K562 (cell line): ENCODE results near the gene ACBD6. TPM values are rescaled to one million over a fixed set of nuclear protein-coding genes. Genes with fewer than 3 reads are reported as not detected.

Experiments
- ATAC-seq: fragments of 200-7000 bp; cut with Tn5 transposase; 3 replicates; pipeline ENCODE4 v1.9.1; 2020; ENCODE audit warnings: moderate library complexity
- BruUV-seq: library from RNA; stranded (reverse); fragments of 400-500 nt; replicated peaks from 2 replicates; lab custom pipeline; 2021; lab: Mats Ljungman, UMichigan
- CTCF ChIA-PET: fragments of 300-600 bp; formaldehyde crosslinking; extraction: SDS; loops from one replicate; lab custom pipeline; 2021; ENCODE audit warnings: low intra/inter-chr PET ratio; lab: Yijun Ruan, JAX
- POLR2A ChIA-PET: fragments of 300-600, 350-650 bp; sonication (Branson Sonifier 250); formaldehyde crosslinking; extraction: SDS; loops from one replicate; lab custom pipeline; 2021; ENCODE audit warnings: antibody characterized with exemption, inconsistent platforms; lab: Yijun Ruan, JAX
- DNase-seq, 4 experiments: peaks; one replicate each; pipeline versions ENCODE4 v3.0.0 to v3.0.0-alpha.2; 2011 to 2018; ENCODE audit warnings: low spot score in 3 of 4, mixed read lengths in 3 of 4; ENCODE audit errors: extremely low read depth in 1 of 4
- FAIRE-seq: peaks from 2 replicates; lab custom pipeline; 2011; peaks lifted over from hg19 to GRCh38; lab: Jason Lieb, UNC
- H2AFZ ChIP-seq: 2 replicates; pipeline ENCODE4 v1.6.0; 2011; ENCODE audit warnings: low read depth, low read length, control low read depth, inconsistent platforms
- H3K27ac ChIP-seq: fragments of 200-600 bp; 3 replicates; pipeline ENCODE4 v1.8.0; 2011; ENCODE audit warnings: low read depth, mild to moderate bottlenecking, control low read depth, inconsistent platforms, low read length, moderate library complexity, mixed read lengths; ENCODE audit errors: extremely low read depth
- H3K27me3 ChIP-seq, 2 experiments: fragments of 300-600 bp in 1 of 2; 2 replicates in 1 of 2; 3 replicates in 1 of 2; pipeline versions ENCODE4 v1.6.0 to v1.8.0; 2011; ENCODE audit warnings: inconsistent platforms in 2 of 2, low read length in 2 of 2, mild to moderate bottlenecking in 1 of 2, mixed read lengths in 1 of 2, moderate library complexity in 1 of 2; ENCODE audit not compliant: control insufficient read depth in 2 of 2, insufficient read depth in 2 of 2
- H3K36me3 ChIP-seq: fragments of 300-600 bp; 3 replicates; pipeline ENCODE4 v1.8.0; 2011; ENCODE audit warnings: mild to moderate bottlenecking, low read length, inconsistent platforms; ENCODE audit not compliant: control insufficient read depth, insufficient read depth
- H3K4me1 ChIP-seq, 2 experiments: fragments of 200-600 bp in 1 of 2; replicated peaks in 1 of 2; 2 replicates in 1 of 2; 3 replicates in 1 of 2; pipeline versions ENCODE4 v1.5.1 to v1.8.0; 2011; ENCODE audit warnings: inconsistent platforms in 2 of 2, low read length in 2 of 2, mild to moderate bottlenecking in 1 of 2, mixed read lengths in 1 of 2, moderate library complexity in 1 of 2; ENCODE audit not compliant: control insufficient read depth in 2 of 2, insufficient read depth in 2 of 2
- H3K4me2 ChIP-seq: 2 replicates; pipeline ENCODE4 v1.6.1; 2011; ENCODE audit warnings: low read length, control low read depth, inconsistent platforms, mixed read lengths; ENCODE audit not compliant: insufficient read depth
- H3K4me3 ChIP-seq: fragments of 200-600 bp; sonication (generic), shearing (Covaris generic); 2 replicates; pipeline ENCODE4 v1.5.1; 2016; ENCODE audit warnings: control low read depth, inconsistent platforms
- H3K79me2 ChIP-seq: fragments of 200-600 bp; 3 replicates; pipeline ENCODE4 v1.8.0; 2011; ENCODE audit warnings: low read length, inconsistent platforms; ENCODE audit not compliant: control insufficient read depth, insufficient read depth
- H3K9ac ChIP-seq, 2 experiments: 2 replicates each; pipeline versions ENCODE4 v1.6.0 to v1.6.1; 2011; ENCODE audit warnings: low read depth in 2 of 2, low read length in 2 of 2, control low read depth in 1 of 2, inconsistent platforms in 1 of 2, mild to moderate bottlenecking in 1 of 2, mixed read lengths in 1 of 2; ENCODE audit not compliant: insufficient read depth in 1 of 2
- H3K9me1 ChIP-seq: one replicate; pipeline ENCODE4 v1.6.0; 2011; ENCODE audit warnings: inconsistent platforms, mild to moderate bottlenecking, low read length, moderate library complexity; ENCODE audit not compliant: control insufficient read depth, insufficient read depth
- H3K9me3 ChIP-seq: replicated peaks from 2 replicates; pipeline ENCODE4 v1.5.1; 2011; ENCODE audit warnings: low read depth, low read length, inconsistent platforms; ENCODE audit not compliant: control insufficient read depth, insufficient read depth
- H4K20me1 ChIP-seq: replicated peaks from 2 replicates; pipeline ENCODE4 v1.6.1; 2011; ENCODE audit warnings: low read length, inconsistent platforms, mixed read lengths; ENCODE audit not compliant: control insufficient read depth, insufficient read depth
- CHD2 ChIP-seq: IDR thresholded peaks from 2 replicates; pipeline ENCODE4 v1.6.1; 2011; ENCODE audit warnings: low read depth, low read length
- ETV6 ChIP-seq, 3 experiments: fragments of 150-350 bp in 1 of 3; sonication (generic) in 1 of 3; formaldehyde crosslinking in 1 of 3; IDR thresholded peaks; 2 replicates each; pipeline versions ENCODE4 v1.6.1 to v1.8.0; 2014 to 2022; ENCODE audit warnings: borderline replicate concordance in 2 of 3, low read depth in 2 of 3, antibody characterized with exemption in 1 of 3, low read length in 1 of 3, mild to moderate bottlenecking in 1 of 3, missing genetic modification reagents in 1 of 3
- FOXK2 ChIP-seq, 2 experiments: fragments of 450-650 bp; IDR thresholded peaks in 1 of 2; conservative IDR thresholded peaks in 1 of 2; 2 replicates each; pipeline ENCODE4 v1.6.1; 2016; ENCODE audit warnings: low read depth in 2 of 2, mild to moderate bottlenecking in 1 of 2
- NR1H2 ChIP-seq: sonication (generic); formaldehyde crosslinking; IDR thresholded peaks from 2 replicates; pipeline ENCODE4 v1.4.0; 2020; ENCODE audit warnings: mild to moderate bottlenecking, missing genetic modification reagents
- POLR3A ChIP-seq: IDR thresholded peaks from 2 replicates; pipeline ENCODE4 v1.6.1; 2011; ENCODE audit warnings: borderline replicate concordance, mild to moderate bottlenecking, moderate library complexity; ENCODE audit not compliant: insufficient read length, insufficient read depth; ENCODE audit errors: extremely low read depth
- PTBP1 ChIP-seq: fragments of 200-400 bp; formaldehyde crosslinking; IDR thresholded peaks from 2 replicates; pipeline ENCODE4 v1.6.1; 2017; ENCODE audit warnings: low read depth, low read length
- TAF7 ChIP-seq: fragments of 450-650 bp; IDR thresholded peaks from 2 replicates; pipeline ENCODE4 v1.6.1; 2016; ENCODE audit warnings: missing genetic modification characterization, missing compliant biosample characterization
- TOE1 ChIP-seq, 2 experiments: fragments of 450-650 bp in 1 of 2; sonication (generic) in 1 of 2; formaldehyde crosslinking in 1 of 2; IDR thresholded peaks; 2 replicates each; pipeline versions ENCODE4 v1.7.1 to v1.8.0; 2016 to 2022; ENCODE audit warnings: borderline replicate concordance in 2 of 2, mild to moderate bottlenecking in 2 of 2, antibody characterized with exemption in 1 of 2, inconsistent platforms in 1 of 2, low read depth in 1 of 2, missing genetic modification reagents in 1 of 2, moderate library complexity in 1 of 2
- ZKSCAN8 ChIP-seq: fragments of 200-800 bp; sonication (Bioruptor generic); IDR thresholded peaks from 2 replicates; pipeline ENCODE4 v1.6.1; 2016; ENCODE audit warnings: missing genetic modification characterization, missing compliant biosample characterization
- ZNF224 ChIP-seq: sonication (generic); formaldehyde crosslinking; IDR thresholded peaks from 2 replicates; pipeline ENCODE4 v1.8.0; 2022; ENCODE audit warnings: mild to moderate bottlenecking, missing genetic modification reagents
- ZNF583 ChIP-seq: fragments of 250-450 bp; sonication (Bioruptor Pico); IDR thresholded peaks from 2 replicates; pipeline ENCODE4 v1.4.0; 2020
- ZNF778 ChIP-seq: fragments of 450-650 bp; formaldehyde crosslinking; IDR thresholded peaks from 2 replicates; pipeline ENCODE4 v1.4.0; 2020; ENCODE audit warnings: mild to moderate bottlenecking, moderate library complexity
- ZNF830 ChIP-seq: fragments of 250-450 bp; sonication (Bioruptor Pico); IDR thresholded peaks from 2 replicates; pipeline ENCODE4 v1.5.0; 2021; ENCODE audit warnings: mild to moderate bottlenecking
- WGBS: fragments of 100-300 bp; shearing (Covaris generic); methylation state at CpG from one replicate; pipeline ENCODE4 v1.1.6; 2016; ENCODE audit warnings: low coverage, mixed read lengths; ENCODE audit not compliant: insufficient coverage; ENCODE audit errors: missing lambda C conversion rate; 5-methylcytosine and 5-hydroxymethylcytosine counted together
- in situ Hi-C: fragments of 300-500 bp; cut with MboI; formaldehyde crosslinking; loops from 4 replicates; pipeline ENCODE4 v1.15.0; 2018; ENCODE audit warnings: inconsistent platforms, mixed read lengths
- intact Hi-C: fragments of 100-400 bp; cut with micrococcal nuclease; formaldehyde crosslinking; loops from 2 replicates; pipeline ENCODE4 v1.14.2; 2022
- polyA plus RNA-seq, 8 experiments: library from polyadenylated mRNA; depleted of rRNA in 4 of 8; stranded (reverse) in 5 of 8; unstranded in 3 of 8; fragments of >200 nt; fragmentation: Nextera tagmentation in 2 of 8; fragmentation: Illumina TruSeq in 1 of 8; extraction: Ambion mirVana in 2 of 8; extraction: Trizol in 1 of 8; gene quantifications; 2 replicates each; pipeline versions ENCODE4 v1.2.1 to v1.2.3, GENCODE V29; 2011 to 2014; ENCODE audit warnings: inconsistent platforms in 1 of 8, missing spikeins in 1 of 8
- total RNA-seq, 7 experiments: library from RNA; depleted of rRNA in 6 of 7; stranded (reverse); fragments of >200 nt in 6 of 7; fragmentation: Illumina TruSeq in 2 of 7; extraction: Trizol in 2 of 7; gene quantifications; 2 replicates each; pipeline versions ENCODE4 v1.2.1 to v1.2.3, GENCODE V29; 2011 to 2021; ENCODE audit warnings: low replicate concordance in 1 of 7
- TF ChIP-seq, protein P1 (sequence below): sonication (generic); formaldehyde crosslinking; IDR thresholded peaks from 2 replicates; pipeline ENCODE4 v1.8.1; 2023; ENCODE audit warnings: mild to moderate bottlenecking, missing genetic modification reagents, moderate library complexity
- TF ChIP-seq, protein P2 (sequence below): fragments of 250-450 bp; sonication (Bioruptor Pico); IDR thresholded peaks from 2 replicates; pipeline ENCODE4 v1.8.0; 2022; ENCODE audit warnings: inconsistent platforms, mild to moderate bottlenecking, moderate library complexity, borderline replicate concordance

The ACBD6 gene
- total and polyA plus RNA-seq, 9 of the 15 experiments (the other 6 are each of a cell fraction or from before 2014, with no cell fraction given) = 16.9 to 107 (median 77.7) TPM

DNA sequence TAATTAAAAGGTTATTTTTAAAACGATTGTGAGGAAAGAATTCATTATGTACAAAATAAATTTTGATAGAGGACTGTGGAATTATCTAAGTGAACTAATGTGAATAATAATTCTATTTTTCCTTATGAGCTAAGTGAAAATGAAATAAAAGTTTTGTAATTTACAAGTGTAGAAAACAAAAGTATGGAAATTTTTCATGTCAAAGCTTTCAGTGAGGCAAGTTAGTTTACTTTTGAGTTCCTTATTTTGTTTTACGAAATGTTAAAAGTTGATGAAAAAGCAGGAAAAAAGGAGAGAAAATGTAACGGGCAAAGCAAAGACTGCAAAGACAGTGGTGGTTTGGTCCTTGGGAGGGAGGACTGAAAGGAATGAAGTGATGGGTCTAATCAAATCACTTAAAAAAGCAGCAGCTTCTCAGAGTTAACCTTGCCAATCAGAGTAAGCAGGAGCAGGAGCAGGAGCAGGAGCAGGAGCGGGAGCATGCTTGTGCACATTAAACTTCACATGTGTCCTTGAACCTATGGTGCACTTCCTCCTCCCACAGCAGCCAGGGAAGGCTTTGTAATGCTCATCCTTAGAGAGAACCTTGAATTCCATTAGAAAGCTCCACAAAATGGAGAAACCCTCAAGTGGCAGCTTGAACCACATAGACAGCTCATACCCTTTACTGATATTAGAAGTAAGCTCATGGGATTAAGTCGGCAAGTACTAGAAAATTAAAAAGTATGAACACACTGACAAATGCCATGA, 139.0 kb downstream of the ACBD6 start (continued):
- no peak for TF ChIP-seq ETV6 (IDR thresholded peaks at IDR 0.05; ENCODE audit: borderline replicate concordance in 1 of 2, low read depth in 2 of 2, low read length in 1 of 2)
- no peak for TF ChIP-seq ETV6 (CRISPR knock-in tag; IDR thresholded peaks at IDR 0.05; ENCODE audit: borderline replicate concordance)
- TF ChIP-seq ZNF224 = no peak
- TF ChIP-seq TAF7 (tag) = no peak

GRCh38 chr1:180360333-180361075, 141.9 kb downstream of the ACBD6 start:
- intact Hi-C loops (no loop called here), in situ Hi-C loops (no loop called here)
- no peak overlapping the region for H3K4me2 ChIP-seq
- ATAC-seq (no peak), FAIRE-seq (no peak), DNase-seq (no peak)
- H3K27me3 ChIP-seq = no peaks in the 10 kb centered on the region
- no TSS peak for BruUV-seq
- ChIA-PET POLR2A (no interaction called here), CTCF (no interaction called here)
- WGBS = 87% methylated on average over 3 of the region's 3 CpGs
- no peaks in the 10 kb centered on the region for H3K4me1 ChIP-seq
- no peak overlapping the region for H3K27ac ChIP-seq
- no peaks in the 10 kb centered on the region for H4K20me1 ChIP-seq
- no peaks in the 10 kb centered on the region for H3K9me1 ChIP-seq
- no peak overlapping the region for H3K4me3 ChIP-seq
- H3K79me2 ChIP-seq = no peaks in the 10 kb centered on the region
- no peaks in the 10 kb centered on the region for H3K36me3 ChIP-seq
- no peaks in the 10 kb centered on the region for H3K9me3 ChIP-seq
- no peak overlapping the region for H3K9ac ChIP-seq
- no peak overlapping the region for H2AFZ ChIP-seq
- TF ChIP-seq, protein P1, sequence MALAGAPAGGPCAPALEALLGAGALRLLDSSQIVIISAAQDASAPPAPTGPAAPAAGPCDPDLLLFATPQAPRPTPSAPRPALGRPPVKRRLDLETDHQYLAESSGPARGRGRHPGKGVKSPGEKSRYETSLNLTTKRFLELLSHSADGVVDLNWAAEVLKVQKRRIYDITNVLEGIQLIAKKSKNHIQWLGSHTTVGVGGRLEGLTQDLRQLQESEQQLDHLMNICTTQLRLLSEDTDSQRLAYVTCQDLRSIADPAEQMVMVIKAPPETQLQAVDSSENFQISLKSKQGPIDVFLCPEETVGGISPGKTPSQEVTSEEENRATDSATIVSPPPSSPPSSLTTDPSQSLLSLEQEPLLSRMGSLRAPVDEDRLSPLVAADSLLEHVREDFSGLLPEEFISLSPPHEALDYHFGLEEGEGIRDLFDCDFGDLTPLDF (CRISPR knock-in tag) = no peak
- TF ChIP-seq ZNF778 (no peak), CHD2 (no peak), PTBP1 (no peak), ZKSCAN8 (CRISPR knock-in tag) (no peak), ZNF830 (CRISPR knock-in tag) (no peak), NR1H2 (no peak), POLR3A (no peak), TOE1 (IDR thresholded peaks at IDR 0.05; ENCODE audit: borderline replicate concordance) (no peak), TOE1 (CRISPR knock-in tag; IDR thresholded peaks at IDR 0.05; ENCODE audit: borderline replicate concordance, low read depth) (no peak), ZNF583 (CRISPR knock-in tag) (no peak), FOXK2 (conservative IDR thresholded peaks at IDR 0.05 in 1 of 2, IDR thresholded peaks at IDR 0.05 in 1 of 2; ENCODE audit: low read depth in 2 of 2) (no peak)
- TF ChIP-seq, protein P2, sequence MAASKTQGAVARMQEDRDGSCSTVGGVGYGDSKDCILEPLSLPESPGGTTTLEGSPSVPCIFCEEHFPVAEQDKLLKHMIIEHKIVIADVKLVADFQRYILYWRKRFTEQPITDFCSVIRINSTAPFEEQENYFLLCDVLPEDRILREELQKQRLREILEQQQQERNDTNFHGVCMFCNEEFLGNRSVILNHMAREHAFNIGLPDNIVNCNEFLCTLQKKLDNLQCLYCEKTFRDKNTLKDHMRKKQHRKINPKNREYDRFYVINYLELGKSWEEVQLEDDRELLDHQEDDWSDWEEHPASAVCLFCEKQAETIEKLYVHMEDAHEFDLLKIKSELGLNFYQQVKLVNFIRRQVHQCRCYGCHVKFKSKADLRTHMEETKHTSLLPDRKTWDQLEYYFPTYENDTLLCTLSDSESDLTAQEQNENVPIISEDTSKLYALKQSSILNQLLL (CRISPR knock-in tag) = no peak
